Activated B cell treated with CpG ODN at 0.5 μM for 24 hours (primary cell): ENCODE results near the gene ZNF366. TPM values are rescaled to one million over a fixed set of nuclear protein-coding genes. Genes with fewer than 3 reads are reported as not detected.

Experiments used
- ATAC-seq: fragments of 200-7000 bp; cut with Tn5 transposase; one replicate; pipeline ENCODE4 v1.10.0; 2021; ENCODE audit warnings: low read depth, mild to moderate bottlenecking, moderate library complexity
- CTCF ChIA-PET: fragments of 350-600 bp; sonication (Branson Sonifier 250); formaldehyde crosslinking; loops from one replicate; lab custom pipeline; 2021; ENCODE audit warnings: antibody characterized with exemption; lab: Charles Lee
- POLR2A ChIA-PET: fragments of 350-600 bp; sonication (Branson Sonifier 250); formaldehyde crosslinking; loops from one replicate; lab custom pipeline; 2021; ENCODE audit warnings: antibody characterized with exemption; lab: Charles Lee
- DNase-seq: peaks from one replicate; pipeline ENCODE4 v3.0.0; 2022
- H3K27ac Mint-ChIP-seq: one replicate; pipeline ENCODE4 v1.8.0; 2020; ENCODE audit warnings: mixed read lengths
- H3K27me3 Mint-ChIP-seq: one replicate; pipeline ENCODE4 v1.8.0; 2021; ENCODE audit warnings: mixed read lengths
- H3K36me3 Mint-ChIP-seq: one replicate; pipeline ENCODE4 v1.8.0; 2021; ENCODE audit warnings: low read depth, mixed read lengths
- H3K4me1 Mint-ChIP-seq: one replicate; pipeline ENCODE4 v1.8.0; 2021; ENCODE audit warnings: mixed read lengths
- H3K4me3 Mint-ChIP-seq: one replicate; pipeline ENCODE4 v1.8.0; 2020; ENCODE audit warnings: mild to moderate bottlenecking, mixed read lengths
- H3K9me3 Mint-ChIP-seq: one replicate; pipeline ENCODE4 v1.8.0; 2020; ENCODE audit warnings: mixed read lengths
- CTCF ChIP-seq: fragments of 200-600 bp; IDR thresholded peaks from one replicate; pipeline ENCODE4 v1.8.0; 2022; ENCODE audit warnings: antibody characterized with exemption, mild to moderate bottlenecking
- intact Hi-C: fragments of 100-400 bp; cut with micrococcal nuclease; formaldehyde crosslinking; loops from one replicate; pipeline ENCODE4 v1.15.1; 2024
- total RNA-seq: library from RNA; stranded (reverse); gene quantifications from 2 replicates; pipeline ENCODE4 v1.2.3, GENCODE V29; 2022

Gene ZNF366
- total RNA-seq, 1 donor from 2014 or later, result not detected

- Mint-ChIP-seq H3K36me3 (no peaks in the 10 kb centered on the region), H3K4me3 (no peak overlapping the region), H3K27me3 (peaks cover 21% of the 10 kb centered on the region), H3K27ac (no peak overlapping the region), H3K4me1 (peaks cover 3% of the 10 kb centered on the region), H3K9me3 (peaks cover 12% of the 10 kb centered on the region)
- ChIA-PET CTCF (no interaction called here), POLR2A (no interaction called here)
- DNase-seq, result no peak
- intact Hi-C loops, result no loop called here
- ATAC-seq, result no peak
- no peak for TF ChIP-seq CTCF
Measured at GRCh38 chr5:72397836-72398235, 109.4 kb downstream of the ZNF366 start.

GRCh38 chr5:72394688-72395087 is 112.5 kb downstream of the ZNF366 start:
- ChIA-PET POLR2A (no interaction called here), CTCF (interaction anchor here (1.2 kb wide), 2 partner anchors 16 to 29 kb away, joined by 3 read pairs; no protein-coding TSS in a partner anchor)
- H3K4me1 Mint-ChIP-seq, result peaks cover 3% of the 10 kb centered on the region
- H3K4me3 Mint-ChIP-seq, result no peak overlapping the region
- peaks cover 16% of the 10 kb centered on the region for H3K27me3 Mint-ChIP-seq
- no peak for DNase-seq
- H3K9me3 Mint-ChIP-seq, result no peaks in the 10 kb centered on the region
- intact Hi-C loops, result loop anchor here (2.0 kb wide), 1 partner anchor 130 kb away; no protein-coding TSS in a partner anchor
- TF ChIP-seq CTCF, result no peak
- H3K36me3 Mint-ChIP-seq, result no peaks in the 10 kb centered on the region
- no peak overlapping the region for H3K27ac Mint-ChIP-seq
- no peak for ATAC-seq

GRCh38 chr5:72393052-72393451 is 114.2 kb downstream of the ZNF366 start:
- H3K27ac Mint-ChIP-seq, result no peak overlapping the region
- intact Hi-C loops, result no loop called here
- no peak for DNase-seq
- no peaks in the 10 kb centered on the region for H3K4me1 Mint-ChIP-seq
- ATAC-seq, result no peak
- POLR2A ChIA-PET, result no interaction called here
- H3K27me3 Mint-ChIP-seq, result peaks cover 17% of the 10 kb centered on the region
- no peak for TF ChIP-seq CTCF
- H3K9me3 Mint-ChIP-seq, result no peaks in the 10 kb centered on the region
- CTCF ChIA-PET, result no interaction called here
- no peaks in the 10 kb centered on the region for H3K36me3 Mint-ChIP-seq
- no peak overlapping the region for H3K4me3 Mint-ChIP-seq

Other genes with a start within 250 kb of the ZNF366 start
- 69.2 and 71.6 TPM in 2 replicates for gene MRPS27, start 187.2 kb downstream of the ZNF366 start, total RNA-seq
- gene PTCD2, start 187.0 kb downstream of the ZNF366 start, total RNA-seq, result 6.2 and 8.9 TPM in 2 replicates